Measurements from ENCODE around the gene ZNF800. TPM values are rescaled to one million over a fixed set of nuclear protein-coding genes. Genes with fewer than 3 reads are reported as not detected.

Gene ZNF800
- total RNA-seq, 2 donors from 2014 or later, result 13.8 to 16.8 TPM

DNA sequence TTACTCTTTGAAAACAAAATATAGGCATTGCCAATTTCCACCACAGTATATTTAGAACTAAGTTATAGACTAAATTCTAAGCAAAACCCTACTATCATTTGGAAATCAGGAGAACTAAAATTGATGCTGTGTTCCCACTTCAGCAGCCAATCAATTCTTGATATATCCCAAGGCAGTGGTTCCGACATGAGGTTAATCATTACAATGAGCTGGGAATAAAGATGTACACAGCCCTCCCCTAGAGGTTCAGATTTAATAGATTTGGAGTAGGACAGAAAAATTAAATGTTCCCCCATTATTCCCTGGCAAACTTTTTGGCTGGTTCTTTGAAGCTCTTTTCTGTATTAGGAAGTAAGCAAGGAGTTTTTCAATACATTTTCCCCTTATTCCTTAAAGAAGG is 15.1 kb downstream of the ZNF800 start:
- no peaks in the 10 kb centered on the region for H3K27me3 Mint-ChIP-seq (ENCODE audit: insufficient read depth)
- H3K27ac Mint-ChIP-seq, result no peak overlapping the region
- no peak for DNase-seq
- no peaks in the 10 kb centered on the region for H3K9me3 Mint-ChIP-seq
- TF ChIP-seq, protein P1, sequence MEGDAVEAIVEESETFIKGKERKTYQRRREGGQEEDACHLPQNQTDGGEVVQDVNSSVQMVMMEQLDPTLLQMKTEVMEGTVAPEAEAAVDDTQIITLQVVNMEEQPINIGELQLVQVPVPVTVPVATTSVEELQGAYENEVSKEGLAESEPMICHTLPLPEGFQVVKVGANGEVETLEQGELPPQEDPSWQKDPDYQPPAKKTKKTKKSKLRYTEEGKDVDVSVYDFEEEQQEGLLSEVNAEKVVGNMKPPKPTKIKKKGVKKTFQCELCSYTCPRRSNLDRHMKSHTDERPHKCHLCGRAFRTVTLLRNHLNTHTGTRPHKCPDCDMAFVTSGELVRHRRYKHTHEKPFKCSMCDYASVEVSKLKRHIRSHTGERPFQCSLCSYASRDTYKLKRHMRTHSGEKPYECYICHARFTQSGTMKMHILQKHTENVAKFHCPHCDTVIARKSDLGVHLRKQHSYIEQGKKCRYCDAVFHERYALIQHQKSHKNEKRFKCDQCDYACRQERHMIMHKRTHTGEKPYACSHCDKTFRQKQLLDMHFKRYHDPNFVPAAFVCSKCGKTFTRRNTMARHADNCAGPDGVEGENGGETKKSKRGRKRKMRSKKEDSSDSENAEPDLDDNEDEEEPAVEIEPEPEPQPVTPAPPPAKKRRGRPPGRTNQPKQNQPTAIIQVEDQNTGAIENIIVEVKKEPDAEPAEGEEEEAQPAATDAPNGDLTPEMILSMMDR (conservative IDR thresholded peaks at IDR 0.05), result no peak
- peaks cover 35% of the 10 kb centered on the region for H3K36me3 ChIP-seq (ENCODE audit: control insufficient read depth, insufficient read depth, low read length)
- no peaks in the 10 kb centered on the region for H3K4me1 ChIP-seq (ENCODE audit: control insufficient read depth, insufficient read depth, low read length)
- H3K4me3 ChIP-seq (ENCODE audit: low read length), result no peak overlapping the region
- H3K4me1 Mint-ChIP-seq, result no peaks in the 10 kb centered on the region
- no peaks in the 10 kb centered on the region for H3K9me3 ChIP-seq (ENCODE audit: control insufficient read depth, low read length)
- H3K4me3 Mint-ChIP-seq, result no peak overlapping the region
- H3K27ac ChIP-seq (ENCODE audit: low read depth, low read length), result no peak overlapping the region
- H3K9ac ChIP-seq (ENCODE audit: extremely low read depth, low read length, poor library complexity, severe bottlenecking), result no peak overlapping the region
- peaks cover 10% of the 10 kb centered on the region for H3K36me3 Mint-ChIP-seq (ENCODE audit: low read depth)
- H3K27me3 ChIP-seq (ENCODE audit: control insufficient read depth, insufficient read depth, low read length, poor library complexity, severe bottlenecking), result no peaks in the 10 kb centered on the region
- 45% methylated on average over 1 of the region's 1 CpG; no CpG with 5 or more reads in 1 of the 2 experiments for WGBS, 2 experiments (ENCODE audit: insufficient coverage in 1 of 2, insufficient read length in 1 of 2)

DNA sequence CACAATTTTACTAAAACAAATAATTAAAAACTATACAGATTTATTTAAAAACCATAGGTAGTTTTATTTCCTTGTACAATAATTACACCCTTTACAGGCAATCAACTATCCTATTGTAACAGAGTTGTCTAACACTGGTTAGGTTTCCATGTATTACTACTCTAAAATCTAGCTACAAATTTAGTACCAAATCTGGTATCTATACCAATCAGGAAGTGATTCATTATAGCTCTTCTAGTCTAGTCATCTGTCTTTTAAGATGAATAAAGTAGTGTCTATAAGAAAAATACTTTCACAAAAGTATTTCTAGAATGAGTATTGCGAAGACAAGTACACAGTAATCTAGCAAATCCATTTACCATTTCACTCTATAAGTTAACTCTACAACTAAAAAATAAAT is 16.9 kb downstream of the ZNF800 start:
- TF ChIP-seq, protein P1 (conservative IDR thresholded peaks at IDR 0.05), result no peak
- Mint-ChIP-seq H3K4me3 (no peak overlapping the region), H3K27me3 (ENCODE audit: insufficient read depth) (no peaks in the 10 kb centered on the region), H3K27ac (no peak overlapping the region), H3K4me1 (no peaks in the 10 kb centered on the region), H3K9me3 (no peaks in the 10 kb centered on the region), H3K36me3 (ENCODE audit: low read depth) (peaks cover 13% of the 10 kb centered on the region)
- no peaks in the 10 kb centered on the region for H3K9me3 ChIP-seq (ENCODE audit: control insufficient read depth, low read length)
- H3K27me3 ChIP-seq (ENCODE audit: control insufficient read depth, insufficient read depth, low read length, poor library complexity, severe bottlenecking), result no peaks in the 10 kb centered on the region
- no peak overlapping the region for H3K27ac ChIP-seq (ENCODE audit: low read depth, low read length)
- H3K4me3 ChIP-seq (ENCODE audit: low read length), result no peak overlapping the region
- peaks cover 47% of the 10 kb centered on the region for H3K36me3 ChIP-seq (ENCODE audit: control insufficient read depth, insufficient read depth, low read length)
- WGBS, 2 experiments (ENCODE audit: insufficient coverage in 1 of 2, insufficient read length in 1 of 2), result 100% methylated on average over 1 of the region's 1 CpG; no CpG with 5 or more reads in 1 of the 2 experiments
- H3K4me1 ChIP-seq (ENCODE audit: control insufficient read depth, insufficient read depth, low read length), result no peaks in the 10 kb centered on the region
- DNase-seq, result no peak
- no peak overlapping the region for H3K9ac ChIP-seq (ENCODE audit: extremely low read depth, low read length, poor library complexity, severe bottlenecking)

DNA sequence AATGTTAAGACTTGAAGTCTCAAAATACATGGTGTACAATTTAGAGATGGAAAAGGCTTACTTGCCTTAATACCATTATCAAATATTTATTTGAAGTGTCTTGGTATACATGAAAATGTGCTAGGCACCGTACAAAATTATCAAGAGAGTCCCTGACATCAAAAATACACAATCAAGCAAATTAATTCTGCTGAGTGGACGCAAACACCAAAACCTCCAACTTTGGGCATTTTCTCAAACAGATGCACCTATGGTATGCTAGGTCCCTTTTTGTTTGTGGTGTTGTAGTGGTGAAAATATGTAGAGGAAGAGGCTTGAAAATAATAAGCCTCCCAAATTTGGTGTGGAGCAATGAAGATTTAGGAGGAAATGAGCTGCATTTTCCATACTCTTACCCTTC is 24.8 kb downstream of the ZNF800 start:
- Mint-ChIP-seq H3K9me3 (no peaks in the 10 kb centered on the region), H3K27ac (no peak overlapping the region), H3K4me3 (no peak overlapping the region), H3K4me1 (peaks cover 7% of the 10 kb centered on the region), H3K27me3 (ENCODE audit: insufficient read depth) (no peaks in the 10 kb centered on the region), H3K36me3 (ENCODE audit: low read depth) (peaks cover 3% of the 10 kb centered on the region)
- TF ChIP-seq, protein P1 (conservative IDR thresholded peaks at IDR 0.05), result no peak
- DNase-seq, result no peak
- Histone ChIP-seq H3K27ac (ENCODE audit: low read depth, low read length) (no peak overlapping the region), H3K9ac (ENCODE audit: extremely low read depth, low read length, poor library complexity, severe bottlenecking) (no peak overlapping the region), H3K4me1 (ENCODE audit: control insufficient read depth, insufficient read depth, low read length) (no peaks in the 10 kb centered on the region), H3K9me3 (ENCODE audit: control insufficient read depth, low read length) (no peaks in the 10 kb centered on the region), H3K27me3 (ENCODE audit: control insufficient read depth, insufficient read depth, low read length, poor library complexity, severe bottlenecking) (no peaks in the 10 kb centered on the region), H3K36me3 (ENCODE audit: control insufficient read depth, insufficient read depth, low read length) (peaks cover 14% of the 10 kb centered on the region), H3K4me3 (ENCODE audit: low read length) (no peak overlapping the region)
- WGBS, 2 experiments (ENCODE audit: insufficient coverage in 1 of 2, insufficient read length in 1 of 2), result 97% methylated on average over 2 of the region's 2 CpGs; no CpG with 5 or more reads in 1 of the 2 experiments

Measured in endodermal cell (in vitro differentiated cells).